Left ventricle myocardium inferior (tissue), 1 donor: ENCODE measurements around the gene DUSP7. TPM values are rescaled to one million over a fixed set of nuclear protein-coding genes. Genes with fewer than 3 reads are reported as not detected.

ENCODE experiments used
- DNase-seq: peaks from one replicate; pipeline ENCODE4 v3.0.0-alpha.2; 2020
- H3K27ac ChIP-seq: fragments of 200-600 bp; replicated peaks from 2 replicates; pipeline ENCODE4 v1.8.0; 2021
- H3K27me3 ChIP-seq: fragments of 200-600 bp; 2 replicates; pipeline ENCODE4 v1.8.0; 2021; ENCODE audit warnings: low read depth
- H3K36me3 ChIP-seq: fragments of 200-600 bp; 2 replicates; pipeline ENCODE4 v1.8.0; 2021
- H3K4me1 ChIP-seq: fragments of 200-600 bp; 2 replicates; pipeline ENCODE4 v1.8.0; 2021
- H3K4me3 ChIP-seq: fragments of 200-600 bp; 2 replicates; pipeline ENCODE4 v1.8.0; 2021; ENCODE audit warnings: mild to moderate bottlenecking, moderate library complexity
- H3K9me3 ChIP-seq: fragments of 200-600 bp; replicated peaks from 2 replicates; pipeline ENCODE4 v1.8.0; 2021
- intact Hi-C: fragments of 100-400 bp; cut with micrococcal nuclease; formaldehyde crosslinking; loops from one replicate; pipeline ENCODE4 v1.11.0; 2022
- total RNA-seq: library from RNA; stranded (reverse); fragmentation: NEBNext Ultra II Directional; extraction: Animal tissue kit (Norgen Biotek cat#: 25700); gene quantifications from one replicate; pipeline ENCODE4 v1.2.1, GENCODE V29; 2021
- TF ChIP-seq, protein P1 (sequence below): fragments of 200-600 bp; IDR thresholded peaks from 2 replicates; pipeline ENCODE4 v1.8.0; 2021; ENCODE audit warnings: antibody characterized with exemption, mild to moderate bottlenecking, borderline replicate concordance
- donor health status: DM: no; HTN: yes; CAD: no; lungs with severe emphysema.

The DUSP7 gene
- total RNA-seq, 1 donor from 2014 or later: 23.1 TPM

DNA sequence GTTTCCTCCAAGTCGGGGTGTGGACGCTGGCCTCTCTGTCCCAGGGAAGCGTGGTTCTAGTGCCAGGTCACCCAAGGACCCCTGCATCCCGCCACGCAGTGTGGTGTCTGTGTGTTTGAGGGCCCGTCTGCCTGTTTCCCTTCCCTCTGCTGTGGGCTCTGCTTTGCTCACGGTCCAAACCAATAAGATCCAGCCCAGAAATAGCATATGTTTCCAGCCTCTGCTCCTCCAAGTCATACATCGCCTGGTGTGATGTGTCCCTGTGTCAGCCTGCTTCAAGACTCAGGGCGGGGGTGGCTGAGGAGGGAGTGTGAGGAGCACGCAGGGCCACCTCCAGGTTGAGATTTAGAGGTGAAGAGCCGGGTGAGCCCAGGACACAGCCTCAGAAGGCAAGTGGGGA is 38.8 kb downstream of the DUSP7 start:
- TF ChIP-seq, protein P1, sequence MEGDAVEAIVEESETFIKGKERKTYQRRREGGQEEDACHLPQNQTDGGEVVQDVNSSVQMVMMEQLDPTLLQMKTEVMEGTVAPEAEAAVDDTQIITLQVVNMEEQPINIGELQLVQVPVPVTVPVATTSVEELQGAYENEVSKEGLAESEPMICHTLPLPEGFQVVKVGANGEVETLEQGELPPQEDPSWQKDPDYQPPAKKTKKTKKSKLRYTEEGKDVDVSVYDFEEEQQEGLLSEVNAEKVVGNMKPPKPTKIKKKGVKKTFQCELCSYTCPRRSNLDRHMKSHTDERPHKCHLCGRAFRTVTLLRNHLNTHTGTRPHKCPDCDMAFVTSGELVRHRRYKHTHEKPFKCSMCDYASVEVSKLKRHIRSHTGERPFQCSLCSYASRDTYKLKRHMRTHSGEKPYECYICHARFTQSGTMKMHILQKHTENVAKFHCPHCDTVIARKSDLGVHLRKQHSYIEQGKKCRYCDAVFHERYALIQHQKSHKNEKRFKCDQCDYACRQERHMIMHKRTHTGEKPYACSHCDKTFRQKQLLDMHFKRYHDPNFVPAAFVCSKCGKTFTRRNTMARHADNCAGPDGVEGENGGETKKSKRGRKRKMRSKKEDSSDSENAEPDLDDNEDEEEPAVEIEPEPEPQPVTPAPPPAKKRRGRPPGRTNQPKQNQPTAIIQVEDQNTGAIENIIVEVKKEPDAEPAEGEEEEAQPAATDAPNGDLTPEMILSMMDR: no peak
- no peaks in the 10 kb centered on the region for H3K36me3 ChIP-seq
- DNase-seq: no peak
- no peaks in the 10 kb centered on the region for H3K27me3 ChIP-seq
- peak overlapping the region; percentile 92 for H3K27ac ChIP-seq
- no peak overlapping the region for H3K4me3 ChIP-seq
- H3K4me1 ChIP-seq: peaks cover 93% of the 10 kb centered on the region
- intact Hi-C loops: no loop called here
- no peaks in the 10 kb centered on the region for H3K9me3 ChIP-seq

DNA sequence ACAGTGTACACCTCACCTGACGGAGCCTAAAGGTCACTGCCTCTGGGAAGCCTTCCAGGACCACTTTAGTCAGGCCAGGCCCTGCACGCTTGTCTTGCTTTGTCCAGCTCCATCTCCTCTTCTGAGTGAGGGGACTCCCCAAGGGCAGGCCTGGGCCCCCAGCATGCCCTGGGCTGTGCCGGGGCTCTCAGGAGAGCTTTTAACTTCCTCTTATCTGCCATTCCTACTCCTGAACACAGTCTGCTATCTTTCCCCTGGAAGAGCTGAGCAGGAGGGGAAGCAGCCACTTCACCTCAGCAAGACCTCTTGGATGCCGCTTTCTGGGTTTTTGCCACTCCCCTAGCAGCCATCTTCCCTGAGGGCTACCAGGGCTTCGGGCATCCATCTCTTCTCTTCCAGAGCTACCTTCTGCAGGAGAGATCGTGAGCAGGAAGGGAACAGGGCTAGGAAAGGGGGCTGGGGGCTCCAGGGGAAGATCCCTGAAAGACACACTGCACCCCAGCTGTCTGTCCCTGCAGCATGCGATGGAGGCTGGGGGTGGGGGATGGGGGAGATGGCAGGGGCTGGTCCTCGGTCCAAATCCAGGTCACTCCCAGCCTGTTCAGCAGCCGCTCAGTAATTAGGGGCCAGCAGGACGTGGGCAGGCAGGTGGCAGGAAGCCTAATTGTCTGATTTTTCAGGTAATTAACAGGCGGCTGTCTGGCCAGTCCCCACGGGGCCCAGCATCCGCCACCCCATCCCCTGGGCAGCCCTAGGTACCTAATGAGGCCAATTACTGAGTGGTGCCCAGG is 40.7 kb downstream of the DUSP7 start:
- TF ChIP-seq, protein P1: no peak
- H3K27me3 ChIP-seq: no peaks in the 10 kb centered on the region
- peaks cover 76% of the 10 kb centered on the region for H3K4me1 ChIP-seq
- H3K27ac ChIP-seq: peak overlapping the region; percentile 92
- H3K36me3 ChIP-seq: no peaks in the 10 kb centered on the region
- intact Hi-C loops: no loop called here
- DNase-seq: no peak
- H3K9me3 ChIP-seq: no peaks in the 10 kb centered on the region
- no peak overlapping the region for H3K4me3 ChIP-seq

DNA sequence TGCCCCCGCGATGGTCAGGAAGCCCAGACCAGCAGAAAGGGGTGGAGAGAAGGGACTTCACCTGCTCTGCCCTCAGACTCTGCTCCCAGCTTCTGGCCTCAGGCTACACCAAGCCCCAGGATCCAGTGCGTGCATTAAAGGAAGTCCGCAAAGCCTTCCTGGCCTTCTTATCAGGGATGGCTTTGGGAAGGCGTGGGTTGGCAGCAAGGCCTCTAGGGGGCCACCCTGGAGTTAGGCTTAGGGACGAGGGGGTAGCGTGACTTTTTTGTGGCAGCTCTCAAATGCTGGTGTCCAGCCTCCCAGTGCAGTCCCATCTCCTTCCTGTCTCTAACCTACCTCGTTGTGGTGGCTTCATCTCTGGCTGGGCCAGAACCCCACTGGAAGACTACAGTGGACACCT is 41.8 kb downstream of the DUSP7 start:
- H3K9me3 ChIP-seq: no peaks in the 10 kb centered on the region
- H3K4me3 ChIP-seq: no peak overlapping the region
- TF ChIP-seq, protein P1: no peak
- no peak overlapping the region for H3K27ac ChIP-seq
- DNase-seq: no peak
- H3K4me1 ChIP-seq: peaks cover 66% of the 10 kb centered on the region
- H3K27me3 ChIP-seq: no peaks in the 10 kb centered on the region
- no peaks in the 10 kb centered on the region for H3K36me3 ChIP-seq
- intact Hi-C loops: no loop called here

DNA sequence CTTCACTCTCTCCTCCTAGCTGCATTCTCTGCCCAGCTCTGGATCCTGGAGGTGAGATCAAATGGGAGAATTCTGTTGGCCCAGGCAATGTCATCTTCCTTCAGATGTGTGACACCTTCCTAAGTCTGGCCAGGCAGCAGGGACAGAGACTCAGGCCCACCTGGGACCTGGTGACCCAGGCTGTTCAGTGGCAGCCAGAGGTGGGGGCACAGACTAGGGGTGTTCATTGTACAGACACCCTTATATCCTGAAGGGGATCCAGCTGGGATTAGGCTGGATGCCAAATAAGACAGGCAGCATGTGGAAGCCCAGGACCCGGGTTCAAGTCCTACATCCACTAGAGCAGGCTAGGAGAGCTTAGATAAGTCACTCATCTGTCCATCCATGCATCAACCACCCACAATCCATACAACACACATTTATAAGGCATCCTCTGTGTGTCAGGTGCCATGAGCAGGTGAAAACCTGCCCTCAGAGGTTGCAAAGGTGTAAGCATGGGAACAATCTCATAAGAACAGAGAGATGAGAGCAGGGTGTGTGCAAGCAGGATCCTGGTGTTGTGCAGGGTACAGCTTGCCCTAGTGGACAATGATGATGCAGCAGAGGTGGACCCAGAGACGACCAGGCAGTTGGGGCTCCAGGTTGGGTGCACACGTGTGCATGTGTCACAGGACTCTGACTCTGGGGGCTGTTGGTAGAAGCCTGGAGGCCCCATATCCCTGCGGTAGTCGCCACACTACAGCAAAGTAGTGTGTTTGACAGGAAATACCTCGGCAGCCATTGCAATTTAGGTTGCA is 42.4 kb downstream of the DUSP7 start:
- Histone ChIP-seq H3K9me3 (no peaks in the 10 kb centered on the region), H3K4me3 (no peak overlapping the region)
- intact Hi-C loops: no loop called here

DNA sequence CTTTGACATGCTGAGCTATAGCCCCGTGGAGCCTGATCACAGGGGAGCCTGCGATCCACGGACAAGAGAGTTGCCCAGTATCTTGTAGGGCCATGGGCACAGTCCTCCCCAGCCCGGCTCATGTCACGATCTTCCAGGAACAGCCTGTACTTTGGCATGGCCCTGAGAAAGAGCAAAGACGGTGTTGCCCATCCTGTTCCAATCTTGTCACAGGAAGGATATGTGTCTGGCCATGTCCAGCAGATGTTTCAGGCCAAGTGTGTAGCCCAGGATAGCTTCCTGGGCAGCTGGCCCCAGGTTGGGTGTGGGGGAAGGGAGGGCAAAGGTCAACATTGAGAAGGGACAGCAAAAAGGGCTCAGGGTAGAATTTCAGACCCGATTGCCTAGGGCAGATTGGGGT is 43.7 kb downstream of the DUSP7 start:
- Histone ChIP-seq H3K36me3 (no peaks in the 10 kb centered on the region), H3K4me1 (peaks cover 52% of the 10 kb centered on the region), H3K9me3 (no peaks in the 10 kb centered on the region), H3K27me3 (no peaks in the 10 kb centered on the region), H3K27ac (peak overlapping the region; percentile 33), H3K4me3 (no peak overlapping the region)
- TF ChIP-seq, protein P1: no peak
- intact Hi-C loops: no loop called here
- no peak for DNase-seq

More for the DNA sequence above, 42.4 kb downstream of the DUSP7 start:
- Histone ChIP-seq H3K4me1 (peaks cover 60% of the 10 kb centered on the region), H3K27ac (no peak overlapping the region), H3K36me3 (no peaks in the 10 kb centered on the region), H3K27me3 (no peaks in the 10 kb centered on the region)
- DNase-seq: no peak
- TF ChIP-seq, protein P1: no peak
